Measurements from ENCODE around the gene HTRA2.
"Not testable (repeated sequence)": the region's sequence is repeated elsewhere in the genome, so short reads cannot be mapped to it uniquely, and the experiment has no call there.

Gene HTRA2

DNA sequence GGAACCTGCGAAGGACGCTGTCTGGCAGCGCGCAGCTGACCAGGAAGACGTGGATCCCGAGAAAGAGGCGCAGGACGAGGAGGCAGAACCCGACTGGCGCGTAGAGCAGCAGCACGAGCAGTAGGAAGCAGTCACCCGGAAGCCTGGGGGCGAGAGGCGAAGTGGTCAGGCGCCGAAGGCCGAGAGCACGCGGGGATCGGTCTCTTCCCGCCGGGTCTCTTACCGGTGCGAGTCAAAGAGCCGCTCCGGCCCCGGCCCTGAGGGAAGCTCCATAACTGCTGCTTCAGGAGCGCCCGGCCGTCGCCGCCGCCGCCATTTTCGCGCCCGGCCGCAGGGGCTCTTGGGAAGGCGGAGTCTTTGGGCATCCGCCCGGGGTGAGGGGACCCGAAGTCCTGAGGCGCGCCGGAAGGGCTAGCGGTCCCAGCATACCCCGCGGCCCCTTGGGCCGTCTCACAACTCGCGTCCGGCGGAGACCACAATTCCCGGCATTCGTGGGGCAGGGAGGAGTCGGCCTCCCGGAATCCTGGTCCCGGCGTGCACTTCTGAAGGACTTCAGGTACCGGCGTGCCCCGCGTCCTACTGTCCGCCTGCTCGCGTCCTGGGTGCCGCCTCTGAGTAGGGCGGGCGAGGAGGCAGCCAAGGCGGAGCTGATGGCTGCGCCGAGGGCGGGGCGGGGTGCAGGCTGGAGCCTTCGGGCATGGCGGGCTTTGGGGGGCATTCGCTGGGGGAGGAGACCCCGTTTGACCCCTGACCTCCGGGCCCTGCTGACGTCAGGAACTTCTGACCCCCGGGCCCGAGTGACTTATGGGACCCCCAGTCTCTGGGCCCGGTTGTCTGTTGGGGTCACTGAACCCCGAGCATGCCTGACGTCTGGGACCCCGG, at the start of gene HTRA2, which contains the start of gene AUP1:
Gene HTRA2, plus strand, starts transcription at position 577 of the 882 bp plus-strand sequence. Its CDS starts 74 bp downstream, at position 651.
Gene AUP1, minus strand, starts transcription at position 350 of the 882 bp plus-strand sequence. Its CDS starts 77 bp downstream, at position 273.
- DNase-seq = peak; percentile 83 to 99 (median 97)

GRCh38 chr2:74481431-74481830, 48.3 kb upstream of the HTRA2 start:
- no peak for DNase-seq

DNA sequence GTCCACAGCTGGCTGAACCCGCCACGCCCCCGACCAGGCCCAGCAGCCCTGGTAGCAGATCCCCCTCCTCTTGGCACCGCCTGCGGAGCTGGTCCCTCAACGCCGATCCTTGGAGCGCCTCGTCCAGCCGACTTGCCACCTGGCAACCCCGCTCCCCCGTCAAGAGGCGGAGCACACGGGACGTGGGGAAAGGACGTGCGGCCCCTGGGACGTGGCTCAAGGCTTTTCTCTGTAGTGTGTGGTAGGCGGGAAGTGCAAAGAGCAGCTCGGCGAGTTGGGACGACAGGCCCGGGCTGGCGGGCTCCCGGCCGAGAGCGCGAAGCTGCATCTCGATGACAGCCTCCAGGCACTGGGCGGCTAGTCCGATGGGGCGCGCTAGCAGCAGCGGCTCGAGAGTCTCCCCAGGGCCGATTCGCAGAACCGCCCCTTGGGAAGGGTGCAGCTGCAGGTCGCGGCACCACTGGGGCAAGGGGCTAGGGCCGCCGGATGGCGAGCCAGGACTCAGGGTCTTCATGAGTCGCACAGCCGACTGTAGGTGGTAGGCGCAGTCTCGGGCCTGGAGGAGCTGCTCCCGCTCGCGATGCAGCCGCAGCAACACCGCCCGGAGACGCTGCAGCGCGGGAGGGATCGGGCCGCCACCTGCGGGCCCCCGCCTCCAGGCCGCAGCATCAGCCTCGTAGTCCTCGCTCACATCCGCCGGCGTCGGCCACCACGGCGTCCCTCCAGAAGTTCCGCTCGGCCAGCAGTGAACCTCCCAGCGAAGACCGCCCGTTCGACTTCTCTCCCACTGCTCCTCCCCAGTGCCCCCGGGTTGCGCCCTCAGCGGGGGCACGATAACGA, 47.6 kb upstream of the HTRA2 start:
- DNase-seq = peak in 8 of 56 donors; percentile 45 to 83 (median 50)

DNA sequence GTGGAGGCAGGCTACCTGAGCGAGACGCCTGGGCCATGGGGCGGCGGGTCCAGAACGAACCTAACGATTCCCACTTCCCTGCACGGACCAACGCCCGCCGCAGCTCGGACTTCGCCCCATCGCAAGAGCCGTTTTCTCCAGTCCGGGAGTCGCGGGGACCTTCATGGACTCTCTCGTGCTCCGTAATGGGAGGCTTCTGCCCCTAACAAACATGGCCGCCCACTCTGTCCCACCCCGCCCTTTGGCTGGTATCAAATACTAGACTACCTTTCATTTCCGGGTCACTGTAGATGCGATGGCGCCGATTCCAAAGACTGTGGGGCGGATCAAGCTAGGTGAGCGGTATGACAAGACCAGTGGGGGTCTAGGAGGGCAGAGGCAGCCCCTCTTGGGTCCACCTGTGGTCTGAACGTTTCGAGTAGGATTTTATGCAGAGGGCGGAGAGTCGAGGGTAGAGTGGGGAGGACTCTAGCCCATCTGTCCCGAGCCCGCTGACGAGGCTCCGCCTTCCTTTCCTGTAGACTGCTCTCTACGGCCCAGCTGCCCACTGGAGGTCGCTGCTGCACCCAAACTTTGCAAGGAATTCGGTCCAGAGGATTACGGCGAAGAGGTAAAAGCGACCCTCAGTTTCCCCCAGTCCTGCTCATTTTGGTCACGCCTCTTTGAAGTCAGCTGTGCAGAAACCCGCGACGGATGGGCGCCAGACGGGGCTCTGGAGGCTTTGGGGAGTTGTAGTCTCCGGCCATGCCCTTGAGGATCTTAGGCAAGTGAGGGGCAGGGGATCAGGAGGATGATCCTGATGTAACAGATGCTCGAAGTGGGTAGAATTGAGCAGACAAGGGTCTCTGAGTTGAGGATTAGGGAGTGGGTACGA, 46.7 kb upstream of the HTRA2 start, which contains the start of the genes CCDC142 and TTC31:
Gene CCDC142, minus strand, starts transcription at position 198 of the 874 bp plus-strand sequence. Its CDS starts 161 bp downstream, at position 37.
Gene TTC31, plus strand, starts transcription at position 281 of the 874 bp plus-strand sequence. Its CDS starts 15 bp downstream, at position 296.
- peak; percentile 81 to 100 (median 95) for DNase-seq

DNA sequence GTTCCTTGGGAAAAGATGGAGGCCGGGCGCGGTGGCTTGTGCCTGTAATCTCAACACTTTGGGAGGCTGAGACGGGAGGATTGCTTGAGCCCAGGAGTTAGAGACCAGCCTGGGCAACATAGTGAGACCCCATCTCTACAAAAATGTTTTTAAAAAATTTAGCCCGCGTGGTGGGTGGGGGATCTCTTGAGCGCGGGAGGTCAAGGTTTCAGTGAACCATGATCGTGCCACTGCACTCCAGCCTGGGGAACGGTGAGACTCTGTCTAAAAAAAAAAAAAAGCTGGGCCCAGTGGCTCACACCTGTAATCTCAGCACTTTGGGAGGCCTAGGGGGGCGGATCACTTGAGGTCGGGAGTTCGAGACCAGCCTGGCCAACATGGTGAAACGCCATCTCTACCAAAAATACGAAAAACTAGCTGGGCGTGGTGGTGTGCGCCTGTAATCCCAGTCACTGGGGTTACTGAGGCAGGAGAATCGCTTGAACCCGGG, 46.0 kb upstream of the HTRA2 start:
- not testable (repeated sequence) for DNase-seq

GRCh38 chr2:74486141-74486540, 43.6 kb upstream of the HTRA2 start:
- DNase-seq = no peak

DNA sequence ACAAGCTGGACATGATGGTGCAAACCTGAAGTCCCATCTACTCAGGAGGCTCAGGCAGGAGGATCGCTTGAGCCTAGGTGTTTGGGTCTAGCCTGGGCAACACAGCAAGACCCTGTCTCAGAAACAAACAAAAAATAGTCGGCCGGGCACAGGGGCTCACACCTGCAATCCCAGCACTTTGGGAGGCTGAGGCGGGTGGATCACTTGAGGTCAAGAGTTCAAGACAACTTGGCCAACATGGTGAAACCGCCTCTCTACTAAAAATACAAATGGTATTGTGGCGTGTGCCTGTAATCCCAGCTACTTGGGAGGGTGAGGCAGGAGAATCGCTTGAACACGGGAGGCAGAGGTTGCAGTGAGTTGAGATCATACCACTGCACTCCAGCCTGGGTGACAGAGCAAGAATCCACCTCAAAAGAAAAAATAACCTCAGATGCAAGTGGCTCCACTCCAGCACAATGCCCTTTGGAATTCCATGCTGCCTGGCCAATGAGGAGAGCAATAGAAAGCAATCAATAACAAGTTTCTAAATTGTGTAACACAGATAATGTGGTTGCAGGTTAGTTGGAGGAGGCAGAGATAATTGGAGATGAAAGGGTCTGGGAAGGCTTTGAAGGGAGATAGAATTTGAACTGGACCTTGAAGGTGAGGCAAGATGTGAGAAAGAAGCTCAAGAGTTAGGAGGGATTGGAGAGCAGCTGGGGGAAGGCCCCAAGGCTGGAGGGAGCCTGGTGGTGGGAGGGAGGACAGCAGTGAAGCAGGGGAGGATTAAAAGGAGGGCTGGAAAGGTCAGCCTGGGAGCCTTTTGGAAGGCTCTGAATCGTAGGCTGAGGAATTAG, 40.9 kb upstream of the HTRA2 start:
- no peak for DNase-seq

DNA sequence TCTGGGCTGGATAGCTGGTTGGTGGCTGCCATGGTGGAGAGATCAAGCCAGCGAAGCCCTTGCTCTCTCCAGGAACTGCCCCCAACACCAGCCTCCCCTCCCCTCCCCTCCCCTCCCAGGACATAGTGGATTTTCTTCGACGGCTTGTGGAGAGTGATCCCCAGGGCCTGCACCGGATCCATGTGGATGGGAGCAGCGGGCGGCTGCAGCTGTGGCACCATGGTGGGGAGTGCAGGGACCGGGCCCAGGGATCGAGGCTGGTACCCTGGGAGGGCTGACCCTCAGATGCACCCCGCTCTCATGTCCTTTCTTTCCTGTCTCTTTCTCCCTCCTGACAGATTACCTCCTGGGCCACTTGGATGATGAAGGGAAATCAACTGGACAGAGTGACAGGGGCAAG, 39.8 kb upstream of the HTRA2 start:
- DNase-seq = no peak

DNA sequence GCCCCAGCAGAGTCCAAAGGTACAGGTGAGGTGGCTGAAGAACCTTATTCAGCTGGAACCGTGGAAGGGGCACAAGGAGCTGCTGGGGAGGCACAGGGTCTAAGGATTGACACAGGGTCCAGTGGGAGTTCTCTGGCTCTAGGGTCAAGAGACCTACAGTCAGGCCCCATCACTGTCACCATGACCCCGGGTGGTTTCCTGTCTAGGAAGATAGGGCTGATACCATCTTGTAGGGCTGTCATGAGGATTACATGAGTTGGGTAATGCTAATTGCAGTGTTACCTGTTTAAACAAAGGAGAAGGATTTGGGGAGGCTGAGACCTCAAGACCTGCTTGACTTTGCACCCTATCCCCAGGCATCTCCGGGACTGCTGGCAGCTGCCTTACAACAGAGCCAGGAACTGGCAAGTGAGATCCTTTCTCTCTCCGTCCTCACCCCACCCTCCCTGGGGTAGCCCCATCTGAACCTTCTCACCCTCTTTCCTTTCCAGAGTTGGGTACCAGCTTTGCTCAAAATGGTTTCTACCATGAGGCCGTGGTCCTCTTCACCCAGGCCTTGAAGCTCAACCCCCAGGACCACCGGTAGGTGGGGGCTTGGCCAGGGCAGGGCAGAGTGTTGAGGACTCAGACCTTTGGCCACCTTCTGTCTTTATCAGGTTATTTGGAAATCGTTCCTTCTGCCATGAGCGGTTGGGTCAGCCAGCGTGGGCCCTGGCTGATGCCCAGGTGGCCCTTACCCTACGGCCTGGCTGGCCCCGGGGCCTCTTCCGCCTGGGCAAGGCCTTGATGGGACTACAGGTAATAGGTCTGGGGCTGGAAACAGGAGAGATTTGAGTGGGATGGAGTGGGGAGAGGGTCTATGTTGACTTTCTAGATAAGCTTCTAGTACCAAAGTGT, 37.8 kb upstream of the HTRA2 start:
- no peak for DNase-seq

DNA sequence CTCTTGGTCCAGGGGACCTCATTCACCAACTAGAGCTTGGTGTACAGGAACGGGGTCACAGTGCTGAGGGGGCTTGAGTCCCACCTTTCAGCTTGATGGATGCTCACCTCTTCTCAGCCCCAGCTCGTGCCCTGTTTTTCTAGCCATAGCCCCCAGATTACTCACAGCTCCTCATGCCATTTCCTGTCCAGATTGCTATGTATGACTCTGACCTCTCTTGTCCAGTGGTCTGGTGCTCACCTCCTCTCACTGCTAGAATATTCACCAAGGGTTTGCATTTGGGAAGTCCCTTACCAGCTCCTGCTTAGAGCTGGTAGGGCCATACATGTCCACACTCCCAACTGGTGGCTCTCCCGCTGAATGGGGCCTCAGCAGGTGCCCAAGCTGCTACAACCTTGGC, 36.2 kb upstream of the HTRA2 start:
- no peak for DNase-seq

GRCh38 chr2:74495440-74495839, 34.3 kb upstream of the HTRA2 start:
- no peak for DNase-seq

GRCh38 chr2:74496997-74497776, 32.5 kb upstream of the HTRA2 start:
- no peak for DNase-seq

DNA sequence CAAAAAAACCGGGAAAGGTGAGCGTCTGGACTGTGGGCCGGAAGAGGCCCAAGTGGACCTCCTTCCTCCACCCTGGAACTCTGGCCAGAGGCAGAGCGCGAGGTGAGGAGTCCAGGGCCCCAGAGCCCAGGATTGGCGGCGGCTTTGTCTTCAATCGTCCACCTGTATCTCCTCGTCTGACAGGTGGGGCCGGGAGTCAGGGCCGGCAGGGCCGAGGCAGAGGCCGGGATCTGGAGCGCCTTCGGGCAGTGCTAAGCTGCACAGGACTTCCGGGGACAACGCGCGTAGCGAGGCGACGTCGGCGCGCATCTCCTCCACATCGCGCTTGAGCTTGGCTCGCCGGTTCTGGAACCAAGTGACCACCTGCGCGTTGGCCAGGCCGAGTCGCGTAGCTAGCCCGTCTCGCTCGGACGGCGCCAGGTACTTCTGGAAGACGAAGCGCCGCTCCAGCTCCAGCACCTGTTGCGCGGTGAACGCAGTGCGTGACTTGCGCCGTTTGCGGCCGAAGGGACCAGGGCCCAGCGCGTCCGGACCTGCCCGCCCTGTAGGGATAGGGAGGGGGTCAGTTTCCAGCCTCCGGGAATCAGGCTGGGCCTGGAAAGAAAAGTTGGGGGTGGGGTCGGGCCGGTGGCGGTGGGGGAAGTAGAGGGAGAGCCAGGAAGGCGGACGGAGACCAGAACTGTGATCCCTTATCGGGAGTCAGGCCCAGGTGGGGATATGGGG, 31.8 kb upstream of the HTRA2 start:
- no peak for DNase-seq

DNA sequence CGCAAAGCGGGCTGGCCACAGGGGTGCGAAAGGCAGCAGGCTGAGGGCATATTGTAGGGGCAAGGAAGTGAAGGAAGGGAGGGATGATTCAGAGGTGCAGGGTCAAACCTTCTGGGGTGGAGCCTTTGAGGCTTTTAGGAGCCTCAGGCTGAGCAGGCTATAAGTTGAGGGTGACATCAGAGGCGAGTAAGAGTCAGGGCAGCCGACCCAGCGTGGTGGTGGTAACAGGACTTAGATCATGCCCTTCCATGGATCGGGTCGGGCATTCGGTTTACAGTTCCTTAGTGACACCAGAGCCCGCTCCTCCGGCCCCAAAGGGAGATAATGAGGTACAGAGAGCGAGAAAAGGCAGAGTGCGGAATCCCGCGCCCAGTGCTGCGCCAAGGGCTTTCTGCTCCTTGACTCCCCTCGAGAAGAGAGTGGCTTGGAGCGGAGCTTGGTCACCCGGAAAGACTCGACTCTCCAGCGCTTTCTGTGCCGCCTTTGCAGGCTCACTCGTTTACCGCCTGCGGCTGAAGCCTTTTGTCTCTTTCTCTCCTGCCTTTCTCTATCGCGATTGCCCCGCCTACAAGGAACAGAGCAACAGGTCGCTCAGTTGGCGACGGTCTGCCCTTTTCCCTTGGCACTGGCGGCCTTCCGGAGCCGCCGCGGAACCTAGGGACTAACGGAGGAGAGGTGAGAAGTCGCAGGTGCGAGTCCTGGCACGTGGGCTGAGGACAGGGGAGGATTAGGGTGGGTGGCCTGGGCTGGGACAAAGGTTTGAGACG, 31.1 kb upstream of the HTRA2 start:
- no peak for DNase-seq

DNA sequence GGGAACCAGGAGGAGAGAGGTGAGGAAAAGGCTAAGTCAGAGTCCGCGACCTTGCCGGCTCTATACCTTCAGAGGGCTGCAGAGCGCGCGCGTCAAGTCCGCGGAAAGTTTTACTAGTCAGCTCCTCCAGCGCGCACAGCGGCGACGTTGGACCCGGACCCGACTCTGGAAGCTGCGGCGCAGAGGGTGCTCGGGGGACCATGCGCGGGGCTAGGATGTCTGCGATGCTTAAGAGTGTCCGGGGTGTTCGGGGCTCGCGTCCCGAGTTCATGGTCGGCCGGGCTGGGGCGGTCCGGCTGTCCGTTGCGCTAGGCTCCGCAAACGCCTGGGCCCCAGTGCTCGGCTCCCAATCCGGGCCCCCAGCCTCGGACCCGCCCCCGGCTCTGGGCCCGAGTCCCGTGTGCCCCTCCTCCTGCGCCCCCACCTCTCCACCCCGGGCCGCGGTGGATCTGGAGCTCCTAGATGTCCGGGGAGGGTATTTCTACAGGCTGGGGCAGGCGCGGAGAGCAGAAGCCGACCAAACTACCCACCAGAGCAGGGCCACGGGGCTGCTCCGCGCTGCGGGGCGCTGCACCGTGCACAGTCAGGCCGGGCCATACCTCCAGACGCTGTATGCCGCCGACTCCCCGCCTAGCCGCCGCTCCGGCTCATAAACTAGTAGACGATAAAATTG, 30.3 kb upstream of the HTRA2 start, which contains the start of gene LBX2:
Gene LBX2, minus strand, starts transcription at position 337 of the 673 bp plus-strand sequence. Its CDS starts 66 bp downstream, at position 271.
- no peak for DNase-seq
